Activated CD8-positive, alpha-beta memory T cell treated with anti-CD3 and anti-CD28 coated beads, Interleukin-2, amount 50 U/mL, for 48 hours (primary cell): Measurements from ENCODE around the gene TYK2.
A peak's percentile ranks its signal among the peaks of the same experiment; 100 is the strongest.
"Not testable (repeated sequence)": the region's sequence is repeated elsewhere in the genome, so short reads cannot be mapped to it uniquely, and the experiment has no call there.

Source experiments
- DNase-seq: peaks from one replicate; pipeline ENCODE4 v3.0.0-alpha.2; 2020

The TYK2 gene

GRCh38 chr19:10380313-10381102 lies at the start of gene TYK2:
TSS of gene TYK2 (minus strand) at chr19:10380572. CDS start at chr19:10378406, 2,166 bp downstream.
- peak; percentile 99 for DNase-seq

GRCh38 chr19:10428996-10429381 lies 48.6 kb upstream of the TYK2 start:
- DNase-seq = no peak

GRCh38 chr19:10427169-10427568 lies 46.8 kb upstream of the TYK2 start:
- no peak for DNase-seq

- DNase-seq = peak; percentile 89
Observed at GRCh38 chr19:10424011-10424637, 43.8 kb upstream of the TYK2 start.

- DNase-seq = no peak
Observed at GRCh38 chr19:10422846-10423245, 42.5 kb upstream of the TYK2 start.

GRCh38 chr19:10422046-10422461 lies 41.7 kb upstream of the TYK2 start:
- DNase-seq = no peak

GRCh38 chr19:10421240-10422045 lies 41.1 kb upstream of the TYK2 start:
- no peak for DNase-seq

GRCh38 chr19:10420444-10421239 lies 40.3 kb upstream of the TYK2 start, which contains the start of gene PDE4A:
TSS of gene PDE4A (plus strand) at chr19:10420538. CDS start at chr19:10420765, 227 bp downstream.
- DNase-seq = peak; percentile 86

GRCh38 chr19:10419646-10420443 lies 39.5 kb upstream of the TYK2 start:
- DNase-seq = peak; percentile 83

- DNase-seq = peak; percentile 73
Observed at GRCh38 chr19:10419200-10419645, 38.9 kb upstream of the TYK2 start.

GRCh38 chr19:10418485-10419199 lies 38.3 kb upstream of the TYK2 start:
- no peak for DNase-seq

GRCh38 chr19:10418235-10418484 lies 37.8 kb upstream of the TYK2 start:
- DNase-seq = no peak

- no peak for DNase-seq
Observed at GRCh38 chr19:10417541-10418234, 37.3 kb upstream of the TYK2 start.

- DNase-seq = peak; percentile 100
Observed at GRCh38 chr19:10416380-10417257, 36.2 kb upstream of the TYK2 start.

- no peak for DNase-seq
Observed at GRCh38 chr19:10416083-10416379, 35.7 kb upstream of the TYK2 start.

GRCh38 chr19:10412257-10412977 lies 32.0 kb upstream of the TYK2 start:
- DNase-seq = no peak

- DNase-seq = not testable (repeated sequence)
Observed at GRCh38 chr19:10411224-10411623, 30.9 kb upstream of the TYK2 start.

- peak; percentile 81 for DNase-seq
Observed at GRCh38 chr19:10408511-10409283, 28.3 kb upstream of the TYK2 start.
